CD14-positive monocyte (primary cell): ENCODE data around the gene LRRN3. TPM values are rescaled to one million over a fixed set of nuclear protein-coding genes. Genes with fewer than 3 reads are reported as not detected.
A peak's percentile ranks its signal among the peaks of the same experiment; 100 is the strongest.

Experiments
- DNase-seq, 3 donors: peaks; one replicate each; pipeline ENCODE4 v3.0.0-alpha.2; 2011 to 2022
- H2AFZ ChIP-seq: 2 replicates; pipeline ENCODE4 v1.6.0; 2012; ENCODE audit warnings: mild to moderate bottlenecking, low read depth, low read length, inconsistent platforms; ENCODE audit not compliant: insufficient read depth, poor library complexity, severe bottlenecking
- H3K27ac ChIP-seq, 2 donors: 1 replicate in 1 of 2; 2 replicates in 1 of 2; pipeline ENCODE4 v1.5.1; 2012 to 2013; ENCODE audit warnings: low read length in 2 of 2, control low read depth in 1 of 2, inconsistent platforms in 1 of 2, low read depth in 1 of 2, mild to moderate bottlenecking in 1 of 2
- H3K27me3 ChIP-seq, 2 donors: one replicate each; pipeline versions ENCODE4 v1.6.0 to v1.6.1; 2011 to 2013; ENCODE audit warnings: low read length in 2 of 2; ENCODE audit not compliant: control insufficient read depth in 2 of 2, insufficient read depth in 2 of 2
- H3K36me3 ChIP-seq, 2 donors: replicated peaks in 1 of 2; 1 replicate in 1 of 2; 2 replicates in 1 of 2; pipeline versions ENCODE4 v1.5.1 to v1.6.1; 2012 to 2013; ENCODE audit warnings: low read length in 2 of 2, control low read depth in 1 of 2, inconsistent platforms in 1 of 2, mild to moderate bottlenecking in 1 of 2; ENCODE audit not compliant: insufficient read depth in 2 of 2, control insufficient read depth in 1 of 2
- H3K4me1 ChIP-seq, 2 donors: 1 replicate in 1 of 2; 2 replicates in 1 of 2; pipeline versions ENCODE4 v1.5.1 to v1.6.1; 2012 to 2013; ENCODE audit warnings: low read length in 2 of 2, control low read depth in 1 of 2, inconsistent platforms in 1 of 2, mild to moderate bottlenecking in 1 of 2, moderate library complexity in 1 of 2; ENCODE audit not compliant: insufficient read depth in 2 of 2, control insufficient read depth in 1 of 2
- H3K4me2 ChIP-seq: replicated peaks from 2 replicates; pipeline ENCODE3; 2012; ENCODE audit warnings: low read length, moderate library complexity, mild to moderate bottlenecking; ENCODE audit not compliant: poor library complexity, severe bottlenecking; ENCODE audit errors: extremely low read depth
- H3K4me3 ChIP-seq, 3 experiments: fragments of 200-600 bp in 1 of 3; sonication (generic) in 1 of 3; replicated peaks in 1 of 3; 1 replicate in 2 of 3; 2 replicates in 1 of 3; pipeline ENCODE4 v1.5.1; 2011 to 2013; ENCODE audit warnings: low read length in 3 of 3, mild to moderate bottlenecking in 3 of 3, control low read depth in 2 of 3, low read depth in 2 of 3, inconsistent platforms in 1 of 3, moderate library complexity in 1 of 3
- H3K79me2 ChIP-seq: 2 replicates; pipeline ENCODE4 v1.6.0; 2012; ENCODE audit warnings: mild to moderate bottlenecking, control low read depth, inconsistent platforms, low read length, moderate library complexity; ENCODE audit not compliant: insufficient read depth
- H3K9ac ChIP-seq: 2 replicates; pipeline ENCODE4 v1.6.0; 2017; ENCODE audit warnings: low read length, mild to moderate bottlenecking; ENCODE audit not compliant: insufficient read depth, poor library complexity, severe bottlenecking
- H3K9me3 ChIP-seq, 2 donors: replicated peaks in 1 of 2; 1 replicate in 1 of 2; 2 replicates in 1 of 2; pipeline versions ENCODE4 v1.5.1 to v1.6.1; 2012 to 2013; ENCODE audit warnings: low read length in 2 of 2, control low read depth in 1 of 2; ENCODE audit not compliant: control insufficient read depth in 1 of 2, insufficient read depth in 1 of 2
- H4K20me1 ChIP-seq: 2 replicates; pipeline ENCODE4 v1.6.0; 2012; ENCODE audit warnings: mild to moderate bottlenecking, low read length, control low read depth, moderate library complexity; ENCODE audit not compliant: insufficient read depth
- H3K27ac Mint-ChIP-seq, 7 donors: one replicate each; pipeline ENCODE4 v1.8.0; 2020; ENCODE audit warnings: mild to moderate bottlenecking in 7 of 7, mixed read lengths in 7 of 7, moderate library complexity in 6 of 7, inconsistent platforms in 2 of 7
- H3K27me3 Mint-ChIP-seq, 3 donors: one replicate each; pipeline ENCODE4 v1.8.0; 2021 to 2022; ENCODE audit warnings: low read depth in 3 of 3, mild to moderate bottlenecking in 3 of 3, mixed read lengths in 3 of 3, moderate library complexity in 3 of 3, inconsistent platforms in 1 of 3
- H3K36me3 Mint-ChIP-seq, 2 donors: one replicate each; pipeline ENCODE4 v1.8.0; 2020; ENCODE audit warnings: mixed read lengths in 2 of 2, inconsistent platforms in 1 of 2, mild to moderate bottlenecking in 1 of 2
- H3K4me1 Mint-ChIP-seq: one replicate; pipeline ENCODE4 v1.8.0; 2020; ENCODE audit warnings: mild to moderate bottlenecking, mixed read lengths
- H3K4me3 Mint-ChIP-seq, 2 donors: one replicate each; pipeline ENCODE4 v1.8.0; 2020; ENCODE audit warnings: mild to moderate bottlenecking in 2 of 2, mixed read lengths in 2 of 2, moderate library complexity in 1 of 2
- H3K9me3 Mint-ChIP-seq, 7 donors: one replicate each; pipeline ENCODE4 v1.8.0; 2020 to 2022; ENCODE audit warnings: mixed read lengths in 7 of 7, mild to moderate bottlenecking in 6 of 7, moderate library complexity in 6 of 7, inconsistent platforms in 2 of 7
- WGBS: methylation state at CpG from one replicate; pipeline ENCODE4 v1.1.5; 2013; ENCODE audit warnings: missing lambda C conversion rate; ENCODE audit not compliant: insufficient coverage; 5-methylcytosine and 5-hydroxymethylcytosine counted together
- intact Hi-C, 2 donors: fragments of 100-400 bp; cut with micrococcal nuclease; formaldehyde crosslinking; loops; one replicate each; pipeline versions ENCODE4 v1.15.0 to v1.15.1; 2023
- polyA plus RNA-seq, 3 donors: library from polyadenylated mRNA; depleted of rRNA in 1 of 3; unstranded in 2 of 3; stranded (reverse) in 1 of 3; fragments of 300-500 nt in 2 of 3; fragments of >200 nt in 1 of 3; fragmentation: Illumina TruSeq in 2 of 3; gene quantifications; 1 replicate in 2 of 3; 2 replicates in 1 of 3; pipeline ENCODE4 v1.2.3, GENCODE V29; 2012 to 2021
- TF ChIP-seq, protein P1 (sequence below): fragments of 200-600 bp; IDR thresholded peaks from one replicate; pipeline ENCODE4 v1.8.0; 2022; ENCODE audit warnings: antibody characterized with exemption, mild to moderate bottlenecking

The LRRN3 gene
- polyA plus RNA-seq, 3 donors: 0.12 to 0.22 TPM; not detected in 1

DNA sequence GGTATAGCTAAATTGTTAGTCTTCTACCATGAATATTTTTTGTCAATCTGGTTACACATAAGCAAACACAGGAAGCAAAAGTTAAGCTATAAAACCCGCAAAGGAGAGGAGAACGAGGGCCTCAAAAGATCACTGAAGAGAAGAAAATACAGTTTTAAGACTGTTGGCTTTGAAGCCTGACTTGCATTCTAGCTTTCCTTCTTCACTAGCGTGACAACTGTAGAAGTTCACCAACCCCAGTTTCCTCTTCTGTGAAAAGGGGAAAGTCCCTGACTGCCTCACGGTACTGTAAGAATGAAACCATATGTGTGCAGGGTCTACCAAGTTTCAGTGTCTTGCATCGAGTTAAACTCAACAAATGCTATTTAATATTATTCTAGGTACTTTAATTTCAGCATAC, 7.5 kb upstream of the LRRN3 start:
- no peak overlapping the region for H3K4me3 Mint-ChIP-seq
- peak; percentile 36 to 85 (median 54) for DNase-seq

DNA sequence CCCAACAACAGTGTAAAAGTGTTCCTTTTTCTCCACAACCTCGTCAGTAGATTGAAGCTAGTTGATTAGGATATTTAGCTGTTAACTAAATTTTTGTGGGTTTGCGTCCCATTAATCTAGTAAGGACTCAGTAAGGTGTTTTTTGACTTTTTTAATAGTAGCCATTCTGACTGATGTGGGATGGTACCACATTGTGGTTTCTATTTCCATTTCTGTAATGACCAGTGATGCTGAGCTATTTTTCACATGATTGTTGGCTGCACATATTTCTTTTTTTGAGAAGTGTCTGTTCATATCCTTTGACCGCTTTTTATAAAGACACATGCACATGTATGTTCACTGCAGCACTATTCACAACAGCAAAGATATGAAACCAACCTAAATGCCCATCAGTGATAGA, 5.6 kb upstream of the LRRN3 start:
- TF ChIP-seq, protein P1, sequence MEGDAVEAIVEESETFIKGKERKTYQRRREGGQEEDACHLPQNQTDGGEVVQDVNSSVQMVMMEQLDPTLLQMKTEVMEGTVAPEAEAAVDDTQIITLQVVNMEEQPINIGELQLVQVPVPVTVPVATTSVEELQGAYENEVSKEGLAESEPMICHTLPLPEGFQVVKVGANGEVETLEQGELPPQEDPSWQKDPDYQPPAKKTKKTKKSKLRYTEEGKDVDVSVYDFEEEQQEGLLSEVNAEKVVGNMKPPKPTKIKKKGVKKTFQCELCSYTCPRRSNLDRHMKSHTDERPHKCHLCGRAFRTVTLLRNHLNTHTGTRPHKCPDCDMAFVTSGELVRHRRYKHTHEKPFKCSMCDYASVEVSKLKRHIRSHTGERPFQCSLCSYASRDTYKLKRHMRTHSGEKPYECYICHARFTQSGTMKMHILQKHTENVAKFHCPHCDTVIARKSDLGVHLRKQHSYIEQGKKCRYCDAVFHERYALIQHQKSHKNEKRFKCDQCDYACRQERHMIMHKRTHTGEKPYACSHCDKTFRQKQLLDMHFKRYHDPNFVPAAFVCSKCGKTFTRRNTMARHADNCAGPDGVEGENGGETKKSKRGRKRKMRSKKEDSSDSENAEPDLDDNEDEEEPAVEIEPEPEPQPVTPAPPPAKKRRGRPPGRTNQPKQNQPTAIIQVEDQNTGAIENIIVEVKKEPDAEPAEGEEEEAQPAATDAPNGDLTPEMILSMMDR: no peak
- peaks cover 3% of the 10 kb centered on the region for H3K4me1 Mint-ChIP-seq
- no peak overlapping the region for H2AFZ ChIP-seq

More for the DNA sequence above, 7.5 kb upstream of the LRRN3 start:
- H3K9ac ChIP-seq: no peak overlapping the region
- no peak overlapping the region for H3K4me3 ChIP-seq
- H3K27me3 Mint-ChIP-seq: peaks cover 0 to 4% (median 3%) of the 10 kb centered on the region in 3 donors
- H2AFZ ChIP-seq: no peak overlapping the region
- no peak overlapping the region for H3K27ac ChIP-seq
- peaks cover 3% of the 10 kb centered on the region for H3K4me1 Mint-ChIP-seq
- TF ChIP-seq, protein P1: no peak
- H3K9me3 Mint-ChIP-seq: peaks cover 0 to 3% (median 0%) of the 10 kb centered on the region in 7 donors
- no peaks in the 10 kb centered on the region for H3K27me3 ChIP-seq
- H3K36me3 Mint-ChIP-seq: no peaks in the 10 kb centered on the region
- no peaks in the 10 kb centered on the region for H4K20me1 ChIP-seq
- no peaks in the 10 kb centered on the region for H3K79me2 ChIP-seq
- H3K36me3 ChIP-seq: no peaks in the 10 kb centered on the region
- peak overlapping the region; percentile 5 for H3K4me2 ChIP-seq
- no peaks in the 10 kb centered on the region for H3K4me1 ChIP-seq
- intact Hi-C loops: no loop called here
- H3K9me3 ChIP-seq: no peaks in the 10 kb centered on the region
- WGBS: no CpG with 5 or more reads among the region's 5 CpGs
- no peak overlapping the region for H3K27ac Mint-ChIP-seq

More for the DNA sequence above, 5.6 kb upstream of the LRRN3 start:
- no peak overlapping the region for H3K4me2 ChIP-seq
- H3K27me3 ChIP-seq: no peaks in the 10 kb centered on the region
- DNase-seq: no peak
- H3K4me1 ChIP-seq: no peaks in the 10 kb centered on the region
- no peaks in the 10 kb centered on the region for H4K20me1 ChIP-seq
- H3K27me3 Mint-ChIP-seq: peaks cover 0 to 4% (median 3%) of the 10 kb centered on the region in 3 donors
- no peak overlapping the region for H3K4me3 Mint-ChIP-seq
- 80% methylated on average over 1 of the region's 3 CpGs for WGBS
- no peak overlapping the region for H3K27ac ChIP-seq
- H3K79me2 ChIP-seq: no peaks in the 10 kb centered on the region
- H3K27ac Mint-ChIP-seq: no peak overlapping the region
- no peak overlapping the region for H3K9ac ChIP-seq
- H3K36me3 Mint-ChIP-seq: no peaks in the 10 kb centered on the region
- H3K9me3 ChIP-seq: no peaks in the 10 kb centered on the region
- peaks cover 0 to 3% (median 0%) of the 10 kb centered on the region in 7 donors for H3K9me3 Mint-ChIP-seq
- no peak overlapping the region for H3K4me3 ChIP-seq
- H3K36me3 ChIP-seq: no peaks in the 10 kb centered on the region
- intact Hi-C loops: no loop called here
